ENCODE data around the gene FBXW5.

The FBXW5 gene

GRCh38 chr9:136985853-136986252, 41.3 kb upstream of the FBXW5 start:
- no peak overlapping the region for H3K4me3 ChIP-seq (ENCODE audit: low read depth, low read length)
- TF ChIP-seq CTCF (IDR thresholded peaks at IDR 0.05; ENCODE audit: borderline replicate concordance, insufficient read depth, low read depth, low read length) = no peak

DNA sequence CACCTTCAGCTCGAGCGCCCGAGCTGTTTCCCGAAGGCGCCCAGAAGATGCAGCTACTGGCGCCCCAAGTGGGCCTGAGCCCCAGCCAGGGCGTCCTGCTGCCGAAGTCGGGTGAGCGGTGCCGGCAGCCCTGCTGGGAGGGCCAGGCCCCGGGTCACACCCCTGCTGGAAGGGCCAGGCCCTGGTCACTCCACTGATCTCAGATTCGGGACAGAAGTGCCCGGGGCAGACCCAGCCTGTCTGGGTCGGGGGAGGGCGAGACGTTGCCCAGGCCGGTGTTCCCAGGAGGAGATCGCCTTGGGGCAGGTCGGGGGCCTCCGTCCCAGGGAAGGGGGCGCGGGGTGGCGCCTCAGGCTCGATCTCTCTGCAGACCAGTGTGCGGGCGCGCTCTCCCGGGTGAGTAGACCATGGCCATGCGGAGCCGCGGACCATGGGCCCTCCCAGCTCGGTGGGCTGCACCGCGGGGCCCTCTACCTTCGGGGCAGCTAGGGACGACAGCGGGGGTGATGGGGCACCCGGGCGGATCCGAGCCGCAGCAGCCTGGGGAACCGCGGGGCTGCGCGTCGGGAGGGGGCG, 40.6 kb upstream of the FBXW5 start:
- H3K4me3 ChIP-seq (ENCODE audit: low read depth, low read length) = no peak overlapping the region

DNA sequence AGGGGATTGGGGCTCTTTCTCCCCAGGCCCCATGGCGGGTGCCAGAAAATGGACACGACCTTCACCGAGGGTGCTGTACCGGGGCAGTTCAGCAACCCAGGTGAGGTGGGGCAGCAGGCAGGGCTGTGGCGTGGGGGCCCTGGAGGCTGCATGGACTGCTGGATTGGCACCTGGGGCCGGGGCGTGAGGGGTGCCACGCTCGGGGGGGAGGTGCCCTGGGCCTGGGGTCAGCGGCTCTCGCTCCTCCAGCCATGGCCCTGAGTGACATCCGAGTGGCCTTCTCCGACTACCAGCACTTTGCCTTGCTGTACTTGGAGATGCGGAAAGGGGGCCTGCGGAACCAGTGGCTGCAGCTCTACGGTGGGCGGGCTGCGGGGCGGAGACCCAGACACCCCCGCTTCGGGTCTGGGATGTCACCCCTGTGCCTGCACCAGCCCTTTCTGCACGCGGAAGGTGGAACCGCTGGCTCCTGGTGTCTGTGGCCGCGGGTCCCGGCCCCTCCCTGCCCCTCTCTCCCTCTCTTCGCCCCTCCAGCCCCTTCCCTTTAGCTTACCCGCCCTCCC, 40.0 kb upstream of the FBXW5 start:
- TF ChIP-seq CTCF (IDR thresholded peaks at IDR 0.05; ENCODE audit: borderline replicate concordance, insufficient read depth, low read depth, low read length) = no peak
- no peak overlapping the region for H3K4me3 ChIP-seq (ENCODE audit: low read depth, low read length)

More for the DNA sequence above, 40.6 kb upstream of the FBXW5 start:
- TF ChIP-seq CTCF (IDR thresholded peaks at IDR 0.05; ENCODE audit: borderline replicate concordance, insufficient read depth, low read depth, low read length) = no peak

DNA sequence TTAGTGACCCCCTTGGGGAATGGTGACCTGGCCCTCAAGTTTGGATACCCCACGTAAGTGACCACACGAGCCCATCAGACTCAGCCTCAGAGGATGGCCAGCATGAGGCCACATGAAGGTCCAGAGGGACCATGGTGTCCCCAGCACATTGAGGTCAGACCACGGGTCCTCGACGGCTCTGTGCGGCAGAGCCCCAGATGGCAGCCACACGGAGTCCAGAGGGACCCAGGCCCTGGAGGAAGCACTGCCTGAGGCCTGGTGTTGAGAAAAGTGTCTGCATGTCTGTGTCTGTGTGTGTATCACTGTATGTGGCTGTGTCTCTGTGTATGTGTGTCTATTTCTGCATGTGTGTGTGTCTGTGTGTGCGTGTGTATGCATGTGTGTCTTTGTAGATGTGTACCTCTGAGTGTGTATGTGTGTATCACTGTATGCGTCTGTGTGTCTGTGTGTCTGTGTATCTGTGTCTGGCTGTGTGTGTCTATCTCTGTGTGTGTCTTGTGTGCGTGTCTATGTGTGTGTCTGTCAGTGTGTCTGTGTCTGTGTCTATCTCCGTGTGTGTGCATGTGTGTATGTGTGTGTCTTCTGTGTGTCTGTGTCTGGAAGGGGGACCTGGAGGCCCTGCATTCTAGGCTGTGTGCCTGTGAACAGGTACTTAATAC, 39.2 kb upstream of the FBXW5 start:
- no peak overlapping the region for H3K4me3 ChIP-seq (ENCODE audit: low read depth, low read length)
- no peak for TF ChIP-seq CTCF (IDR thresholded peaks at IDR 0.05; ENCODE audit: borderline replicate concordance, insufficient read depth, low read depth, low read length)

DNA sequence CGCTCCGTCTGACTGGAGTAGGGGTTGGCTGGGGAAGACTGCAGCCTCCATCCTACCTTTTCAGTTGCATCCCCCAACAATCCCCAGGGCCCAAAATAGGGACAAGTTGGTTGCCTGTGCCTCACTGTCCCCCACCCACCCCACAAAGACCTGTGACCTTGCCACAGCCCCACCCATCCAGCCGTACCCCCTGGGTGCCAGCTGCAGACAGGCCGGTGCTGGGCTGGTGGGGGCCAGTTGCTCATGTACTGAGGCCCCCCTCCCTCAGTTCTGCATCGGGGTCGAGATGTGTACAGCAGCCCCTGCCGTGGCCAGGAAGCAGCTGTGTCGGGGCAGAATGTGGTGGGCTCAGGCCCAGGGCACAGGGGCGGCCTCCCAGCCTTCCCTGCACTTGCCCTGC, 38.6 kb upstream of the FBXW5 start:
- no peak for TF ChIP-seq CTCF (IDR thresholded peaks at IDR 0.05; ENCODE audit: borderline replicate concordance, insufficient read depth, low read depth, low read length)
- H3K4me3 ChIP-seq (ENCODE audit: low read depth, low read length) = no peak overlapping the region

DNA sequence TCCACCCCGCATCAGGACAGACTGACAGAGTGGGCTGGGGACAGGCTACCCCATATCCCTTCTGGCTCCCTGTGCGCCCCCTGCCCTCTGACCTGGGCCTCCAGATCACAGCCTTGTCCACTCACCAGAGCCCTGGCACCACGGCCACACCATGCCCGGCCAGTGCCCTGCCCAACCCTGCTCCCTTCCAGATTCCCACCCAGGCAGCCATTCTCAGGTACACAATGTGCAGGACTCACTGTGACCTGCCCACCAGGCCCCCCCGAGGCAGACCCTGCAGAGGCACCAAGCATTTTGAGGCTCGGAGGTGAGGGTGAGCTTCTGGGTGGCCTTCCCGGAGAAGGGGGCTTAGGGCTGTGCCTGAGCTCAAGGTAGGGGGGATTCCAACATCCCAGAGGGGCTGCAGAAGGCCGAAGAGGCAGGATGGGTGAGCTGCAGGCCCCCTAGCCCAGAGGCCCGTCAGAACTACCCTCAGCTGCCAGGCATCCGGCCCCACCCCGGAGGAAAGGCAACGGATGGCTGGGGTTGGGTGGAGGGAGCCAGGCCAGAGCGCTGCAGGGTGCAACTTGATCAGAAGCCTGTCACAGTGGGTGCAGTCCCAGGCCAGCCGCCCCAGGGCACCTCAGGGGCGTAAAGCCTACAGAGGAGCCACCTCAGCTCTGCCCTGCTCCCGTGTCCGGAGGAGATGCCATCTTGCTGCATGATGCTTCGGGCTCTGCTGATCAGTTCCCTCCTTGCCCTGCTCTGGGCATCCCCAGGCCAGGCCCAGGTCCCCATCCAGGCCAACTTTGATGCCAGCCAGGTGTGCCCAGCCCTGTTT, 37.9 kb upstream of the FBXW5 start, which contains the start of gene LCNL1:
TSS of gene LCNL1 (plus strand) at position 762 of the 820 bp plus-strand sequence. CDS start 594 bp downstream, outside the sequence.
- TF ChIP-seq CTCF (IDR thresholded peaks at IDR 0.05; ENCODE audit: borderline replicate concordance, insufficient read depth, low read depth, low read length) = no peak
- no peak within 1 kb of the TSS for H3K4me3 ChIP-seq (ENCODE audit: low read depth, low read length)

Measured in GM12875 (cell line).